Endothelial cell of umbilical vein (primary cell): Measurements from ENCODE around the gene ALLC. TPM values are rescaled to one million over a fixed set of nuclear protein-coding genes. Genes with fewer than 3 reads are reported as not detected.

Experiments used
- BruUV-seq: library from RNA; stranded (reverse); fragments of 400-500 nt; replicated peaks from 2 replicates; lab custom pipeline; 2021; lab: Mats Ljungman, UMichigan
- CTCF ChIA-PET: fragments of 300-600, 350-600 bp; sonication (Branson Sonifier 250); formaldehyde crosslinking; loops from one replicate; lab custom pipeline; 2021; ENCODE audit warnings: antibody characterized with exemption, inconsistent platforms; lab: Charles Lee
- POLR2A ChIA-PET: fragments of 300-600, 350-600 bp; sonication (Branson Sonifier 250); formaldehyde crosslinking; loops from one replicate; lab custom pipeline; 2021; ENCODE audit warnings: antibody characterized with exemption, inconsistent platforms; lab: Charles Lee
- DNase-seq: peaks from one replicate; pipeline ENCODE4 v3.0.0-alpha.2; 2011; ENCODE audit warnings: low read depth, low spot score
- FAIRE-seq: peaks from 2 replicates; lab custom pipeline; 2011; peaks lifted over from hg19 to GRCh38; lab: Jason Lieb, UNC
- H2AFZ ChIP-seq: 2 replicates; pipeline ENCODE4 v1.6.0; 2012; ENCODE audit warnings: low read depth, low read length, control low read depth, inconsistent platforms
- H3K27ac ChIP-seq: 2 replicates; pipeline ENCODE4 v1.5.1; 2011; ENCODE audit warnings: low read depth, mild to moderate bottlenecking, control low read depth, low read length, moderate library complexity; ENCODE audit not compliant: insufficient read depth
- H3K27me3 ChIP-seq, 2 experiments: 2 replicates each; pipeline versions ENCODE4 v1.6.0 to v1.6.1; 2011; ENCODE audit warnings: low read length in 2 of 2, mixed read lengths in 1 of 2; ENCODE audit not compliant: control insufficient read depth in 2 of 2, insufficient read depth in 2 of 2
- H3K36me3 ChIP-seq, 2 experiments: 2 replicates in 1 of 2; 3 replicates in 1 of 2; pipeline ENCODE4 v1.5.1; 2011; ENCODE audit warnings: low read length in 2 of 2, mild to moderate bottlenecking in 1 of 2, moderate library complexity in 1 of 2; ENCODE audit not compliant: control insufficient read depth in 2 of 2, insufficient read depth in 2 of 2; ENCODE audit errors: extremely low read depth in 1 of 2
- H3K4me1 ChIP-seq: 3 replicates; pipeline ENCODE4 v1.5.1; 2011; ENCODE audit warnings: mild to moderate bottlenecking, low read length; ENCODE audit not compliant: control insufficient read depth, insufficient read depth; ENCODE audit errors: extremely low read depth
- H3K4me2 ChIP-seq: 2 replicates; pipeline ENCODE4 v1.6.1; 2011; ENCODE audit warnings: low read length, control low read depth, mixed read lengths; ENCODE audit not compliant: insufficient read depth
- H3K4me3 ChIP-seq, 3 experiments: fragments of 200-600 bp in 1 of 3; sonication (generic), shearing (Covaris generic) in 1 of 3; replicated peaks in 1 of 3; 2 replicates each; pipeline ENCODE4 v1.5.1; 2011 to 2016; ENCODE audit warnings: control low read depth in 3 of 3, low read length in 3 of 3, mild to moderate bottlenecking in 2 of 3, inconsistent platforms in 1 of 3, low read depth in 1 of 3, moderate library complexity in 1 of 3; ENCODE audit not compliant: insufficient read depth in 1 of 3
- H3K79me2 ChIP-seq: 2 replicates; pipeline ENCODE4 v1.6.0; 2012; ENCODE audit warnings: low read length, inconsistent platforms; ENCODE audit not compliant: control insufficient read depth, insufficient read depth
- H3K9ac ChIP-seq: replicated peaks from 2 replicates; pipeline ENCODE3; 2011; ENCODE audit warnings: low read length, control low read depth; ENCODE audit not compliant: insufficient read depth; ENCODE audit errors: extremely low read depth
- H3K9me1 ChIP-seq: replicated peaks from 3 replicates; pipeline ENCODE4 v1.6.0; 2011; ENCODE audit warnings: mild to moderate bottlenecking, low read length; ENCODE audit not compliant: control insufficient read depth, insufficient read depth; ENCODE audit errors: extremely low read depth
- H3K9me3 ChIP-seq: replicated peaks from 2 replicates; pipeline ENCODE4 v1.5.1; 2012; ENCODE audit warnings: low read length, inconsistent platforms; ENCODE audit not compliant: control insufficient read depth, insufficient read depth
- H4K20me1 ChIP-seq: replicated peaks from 2 replicates; pipeline ENCODE3; 2011; ENCODE audit warnings: mild to moderate bottlenecking, low read length; ENCODE audit not compliant: control insufficient read depth, insufficient read depth; ENCODE audit errors: extremely low read depth
- FOS ChIP-seq: IDR thresholded peaks from 2 replicates; pipeline ENCODE4 v1.6.1; 2011; ENCODE audit warnings: mild to moderate bottlenecking, low read length, moderate library complexity, borderline replicate concordance; ENCODE audit not compliant: insufficient read depth
- GATA2 ChIP-seq: IDR thresholded peaks from 2 replicates; pipeline ENCODE4 v1.7.0; 2011; ENCODE audit warnings: low read depth, mild to moderate bottlenecking, moderate library complexity, mixed read lengths, low read length; ENCODE audit not compliant: insufficient read length, insufficient read depth
- JUN ChIP-seq: IDR thresholded peaks from 2 replicates; pipeline ENCODE4 v1.6.1; 2011; ENCODE audit warnings: borderline replicate concordance, low read depth; ENCODE audit not compliant: insufficient read length, insufficient read depth
- MYC ChIP-seq: IDR thresholded peaks from one replicate; pipeline ENCODE4 v1.6.1; 2011; ENCODE audit warnings: mild to moderate bottlenecking, low read depth, low read length
- POLR2AphosphoS5 ChIP-seq: IDR thresholded peaks from 2 replicates; pipeline ENCODE4 v1.6.1; 2012; ENCODE audit warnings: low read depth, mild to moderate bottlenecking, control low read depth, low read length, moderate library complexity; ENCODE audit not compliant: insufficient read depth
- dilution Hi-C: fragments of 300-500 bp; cut with MboI; formaldehyde crosslinking; loops from one replicate; pipeline ENCODE4 v1.15.0; 2019; ENCODE audit warnings: low sequenced_read_pairs; ENCODE audit not compliant: extremely low pct_ligation_motif_present
- intact Hi-C: fragments of 100-400 bp; cut with micrococcal nuclease; formaldehyde crosslinking; loops from one replicate; pipeline ENCODE4 v1.10.0; 2022
- polyA plus RNA-seq, 4 experiments: library from polyadenylated mRNA; depleted of rRNA in 3 of 4; stranded (reverse) in 3 of 4; unstranded in 1 of 4; fragments of >200 nt; gene quantifications; 2 replicates each; pipeline versions ENCODE4 v1.2.1 to v1.2.3, GENCODE V29; 2011 to 2012; ENCODE audit warnings: missing spikeins in 1 of 4
- total RNA-seq: library from RNA; stranded (reverse); gene quantifications from 2 replicates; pipeline ENCODE4 v1.2.3, GENCODE V29; 2021
- TF ChIP-seq, protein P1 (sequence below), 2 donors: IDR thresholded peaks; 1 replicate in 1 of 2; 2 replicates in 1 of 2; pipeline ENCODE4 v1.5.1; 2011; ENCODE audit warnings: low read length in 2 of 2, mild to moderate bottlenecking in 2 of 2, moderate library complexity in 2 of 2, control low read depth in 1 of 2, inconsistent platforms in 1 of 2, low read depth in 1 of 2; ENCODE audit not compliant: insufficient read depth in 1 of 2; ENCODE audit errors: extremely low read depth in 1 of 2

ALLC gene
- total and polyA plus RNA-seq, 2 donors (not counting 3 experiments of a cell fraction or from before 2014, with no cell fraction given): not detected

GRCh38 chr2:3639015-3639630 lies 18.9 kb upstream of the ALLC start:
- no peak overlapping the region for H3K27ac ChIP-seq
- DNase-seq: no peak
- no peak overlapping the region for H3K4me3 ChIP-seq
- H3K36me3 ChIP-seq: no peaks in the 10 kb centered on the region
- H3K4me1 ChIP-seq: no peaks in the 10 kb centered on the region
- no peaks in the 10 kb centered on the region for H3K79me2 ChIP-seq
- BruUV-seq: no TSS peak
- H3K27me3 ChIP-seq: no peaks in the 10 kb centered on the region
- no peaks in the 10 kb centered on the region for H3K9me1 ChIP-seq
- dilution Hi-C loops (no loop called here), intact Hi-C loops (no loop called here)
- no peaks in the 10 kb centered on the region for H3K9me3 ChIP-seq
- H3K4me2 ChIP-seq: no peak overlapping the region
- TF ChIP-seq GATA2: no peak
- TF ChIP-seq JUN: no peak
- TF ChIP-seq POLR2AphosphoS5: no peak
- TF ChIP-seq, protein P1, sequence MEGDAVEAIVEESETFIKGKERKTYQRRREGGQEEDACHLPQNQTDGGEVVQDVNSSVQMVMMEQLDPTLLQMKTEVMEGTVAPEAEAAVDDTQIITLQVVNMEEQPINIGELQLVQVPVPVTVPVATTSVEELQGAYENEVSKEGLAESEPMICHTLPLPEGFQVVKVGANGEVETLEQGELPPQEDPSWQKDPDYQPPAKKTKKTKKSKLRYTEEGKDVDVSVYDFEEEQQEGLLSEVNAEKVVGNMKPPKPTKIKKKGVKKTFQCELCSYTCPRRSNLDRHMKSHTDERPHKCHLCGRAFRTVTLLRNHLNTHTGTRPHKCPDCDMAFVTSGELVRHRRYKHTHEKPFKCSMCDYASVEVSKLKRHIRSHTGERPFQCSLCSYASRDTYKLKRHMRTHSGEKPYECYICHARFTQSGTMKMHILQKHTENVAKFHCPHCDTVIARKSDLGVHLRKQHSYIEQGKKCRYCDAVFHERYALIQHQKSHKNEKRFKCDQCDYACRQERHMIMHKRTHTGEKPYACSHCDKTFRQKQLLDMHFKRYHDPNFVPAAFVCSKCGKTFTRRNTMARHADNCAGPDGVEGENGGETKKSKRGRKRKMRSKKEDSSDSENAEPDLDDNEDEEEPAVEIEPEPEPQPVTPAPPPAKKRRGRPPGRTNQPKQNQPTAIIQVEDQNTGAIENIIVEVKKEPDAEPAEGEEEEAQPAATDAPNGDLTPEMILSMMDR (IDR thresholded peaks at IDR 0.05; ENCODE audit: extremely low read depth in 1 of 2, insufficient read depth in 1 of 2, low read depth in 1 of 2, low read length in 2 of 2): no peak
- no peak for TF ChIP-seq FOS
- TF ChIP-seq MYC: no peak
- no peaks in the 10 kb centered on the region for H4K20me1 ChIP-seq
- no peak for FAIRE-seq
- no peak overlapping the region for H2AFZ ChIP-seq
- CTCF ChIA-PET: no interaction called here
- H3K9ac ChIP-seq: no peak overlapping the region
- POLR2A ChIA-PET: no interaction called here
